ENCODE results near the gene CACTIN.

- TF ChIP-seq CTCF (conservative IDR thresholded peaks at IDR 0.05; ENCODE audit: low read depth, low read length) (no peak), EZH2 (IDR thresholded peaks at IDR 0.05; ENCODE audit: borderline replicate concordance, low read depth, low read length, poor library complexity, severe bottlenecking) (no peak)
These were observed 21.7 kb upstream of the CACTIN start for GRCh38 chr19:3648037-3648905.

Data from A673 (cell line).